GM21423 (cell line): ENCODE results near the gene ST6GALNAC2.

Source experiments
- ATAC-seq: cut with Tn5 transposase; IDR thresholded peaks from one replicate; pipeline ENCODE4 v1.9.1; 2021; ENCODE audit warnings: mild to moderate bottlenecking, moderate library complexity; ENCODE audit not compliant: unreplicated experiment

Gene ST6GALNAC2

DNA sequence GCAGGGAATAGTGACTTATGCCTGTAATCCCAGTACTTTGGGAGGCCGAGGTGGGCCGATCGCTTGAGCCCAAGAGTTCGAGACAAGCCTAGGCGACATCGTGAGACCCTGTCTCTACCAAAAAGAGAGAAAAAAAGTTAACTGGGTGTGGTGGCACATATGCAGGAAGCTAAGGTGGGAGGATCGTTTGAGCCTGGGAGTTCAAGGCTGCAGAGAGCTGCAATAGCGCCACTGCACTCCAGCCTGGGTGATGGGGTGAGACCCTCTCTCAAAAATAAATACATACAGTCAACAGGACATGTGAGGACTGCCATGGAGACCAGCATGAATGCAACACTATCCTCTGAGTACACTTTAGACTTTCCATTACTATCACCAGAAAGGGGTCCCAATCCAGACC, 15.4 kb upstream of the ST6GALNAC2 start:
- ATAC-seq = no peak

DNA sequence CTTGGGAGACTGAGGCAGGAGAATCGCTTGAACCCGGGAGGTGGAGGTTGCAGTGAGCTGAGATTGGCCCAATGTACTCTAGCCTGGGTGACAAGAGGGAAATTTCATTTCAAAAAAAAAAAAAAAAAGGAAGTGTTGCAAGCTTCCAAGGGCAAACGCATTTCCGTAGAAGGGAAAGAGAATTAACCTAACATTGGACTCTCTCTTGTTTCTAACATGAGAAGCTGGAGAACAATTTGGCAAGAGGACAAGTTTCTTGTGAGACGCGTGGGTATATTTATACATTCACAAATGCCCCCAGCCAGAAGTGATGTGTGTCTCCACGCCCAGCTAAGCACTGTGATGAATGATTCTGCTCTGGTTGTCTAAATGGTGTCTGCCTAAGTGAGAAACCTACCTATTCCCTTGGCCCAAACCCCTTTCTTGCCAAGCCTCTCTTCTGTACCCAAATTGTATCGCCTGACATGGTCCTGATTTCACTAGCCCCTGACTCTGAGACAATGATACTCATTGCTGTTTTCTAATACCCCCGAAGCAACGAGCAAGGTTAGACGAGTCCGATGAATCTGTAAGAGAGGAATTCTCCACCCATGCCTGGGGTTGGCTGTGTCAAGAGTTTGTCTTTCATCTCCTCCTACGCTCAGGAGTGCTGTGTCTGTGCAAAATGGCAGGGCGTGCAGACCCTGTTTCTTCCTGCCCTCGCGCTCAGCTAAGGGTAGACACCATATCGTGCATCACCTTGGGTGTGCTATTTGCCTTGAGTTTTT, 14.2 kb upstream of the ST6GALNAC2 start:
- no peak for ATAC-seq

DNA sequence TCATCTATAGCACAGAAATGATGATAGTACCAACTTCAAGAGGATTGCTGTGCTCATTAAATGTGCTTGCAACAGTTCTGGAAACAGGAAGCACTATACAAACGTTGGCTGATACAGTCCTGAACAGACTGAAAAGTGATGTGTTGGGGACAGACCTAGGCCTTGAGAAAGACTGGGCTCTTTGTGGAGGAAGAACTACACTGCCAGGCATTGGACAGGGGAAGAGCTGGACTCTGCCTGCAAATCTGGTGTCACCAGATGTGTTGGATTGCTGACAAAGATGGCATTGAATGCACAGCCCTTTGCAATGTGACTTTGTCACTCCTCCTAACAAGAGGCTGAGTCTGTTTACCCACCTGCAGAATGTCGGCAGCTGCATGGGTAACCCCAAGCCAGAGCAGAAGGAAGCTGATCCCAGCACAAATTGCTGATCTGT, 12.4 kb upstream of the ST6GALNAC2 start:
- ATAC-seq = no peak

DNA sequence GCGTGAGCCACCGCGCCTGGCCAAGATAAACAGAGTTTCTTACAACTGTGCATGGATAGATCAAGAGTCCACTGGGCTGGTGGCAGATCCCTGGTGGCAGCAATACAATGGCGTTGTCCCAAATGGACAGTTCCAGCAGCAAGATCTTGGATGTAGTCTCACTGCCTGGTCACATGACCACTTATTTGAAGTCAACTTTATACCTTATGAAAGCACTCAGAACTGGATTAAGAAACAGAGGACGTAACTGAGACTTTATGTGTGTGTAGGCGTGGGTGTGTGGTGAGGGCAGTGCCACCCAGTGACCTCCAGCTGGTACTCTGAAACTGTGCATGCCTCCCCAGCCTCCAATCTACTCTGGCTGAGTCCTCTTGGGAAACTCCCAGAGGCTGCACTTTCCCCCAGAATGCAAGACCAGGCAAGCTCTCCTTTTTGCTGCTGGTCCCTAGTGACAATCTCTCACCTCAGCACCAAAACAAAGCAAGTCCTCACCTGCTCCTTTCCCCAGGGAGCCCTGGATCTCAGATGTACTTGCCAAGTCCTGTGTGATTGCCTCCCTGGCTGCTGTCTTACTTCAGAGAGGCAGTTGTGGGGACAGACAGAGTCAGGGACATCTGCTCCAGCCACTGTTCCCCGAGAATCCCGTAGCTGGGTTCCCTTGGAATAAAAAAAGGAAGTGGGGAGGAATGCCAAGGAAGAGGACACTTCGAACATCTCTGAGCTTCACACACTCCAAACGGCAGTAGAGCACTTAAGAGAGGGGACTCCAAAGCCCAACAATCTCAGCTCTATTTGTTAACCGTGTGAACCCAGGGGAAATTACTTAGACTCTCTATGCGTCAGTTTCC, 11.7 kb upstream of the ST6GALNAC2 start:
- ATAC-seq = no peak

DNA sequence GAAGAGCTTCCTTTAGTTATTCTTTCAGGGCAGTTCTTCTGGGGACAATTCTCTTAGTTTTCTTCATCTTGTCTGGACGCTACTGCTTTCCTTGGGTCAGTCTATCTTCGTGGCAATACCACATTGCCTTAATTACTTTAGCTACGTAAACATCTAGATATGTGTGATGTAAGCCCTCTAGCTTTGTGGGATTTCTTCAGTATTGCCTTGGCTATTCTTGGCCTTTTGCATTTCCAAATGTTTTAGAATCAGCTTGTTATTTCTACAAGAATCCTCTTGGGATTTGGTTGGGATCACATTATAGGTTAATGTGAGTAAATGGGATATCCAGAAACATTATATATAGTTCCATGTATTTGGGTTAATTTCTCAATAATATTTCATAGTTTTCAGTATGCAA, 9.0 kb upstream of the ST6GALNAC2 start:
- ATAC-seq = no peak

DNA sequence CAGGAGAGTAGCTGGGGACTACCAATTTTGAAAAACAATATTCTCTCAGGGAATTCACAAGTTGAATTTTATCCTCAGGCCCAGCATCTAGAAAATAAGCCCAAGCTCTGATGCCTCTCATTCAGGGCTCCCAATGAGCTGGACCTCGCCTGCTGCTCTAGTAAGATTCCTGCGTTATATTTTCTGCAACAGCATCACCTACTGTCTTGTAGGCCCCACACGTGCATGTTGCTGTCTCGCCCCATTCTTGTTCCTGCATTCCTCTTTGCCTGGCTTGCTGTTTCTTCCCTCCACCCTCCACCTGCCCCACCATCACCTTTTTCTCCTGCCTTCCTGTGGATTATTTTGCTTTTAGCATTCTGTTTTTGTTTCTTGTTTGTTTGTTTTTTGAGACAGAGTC, 8.3 kb upstream of the ST6GALNAC2 start:
- no peak for ATAC-seq

DNA sequence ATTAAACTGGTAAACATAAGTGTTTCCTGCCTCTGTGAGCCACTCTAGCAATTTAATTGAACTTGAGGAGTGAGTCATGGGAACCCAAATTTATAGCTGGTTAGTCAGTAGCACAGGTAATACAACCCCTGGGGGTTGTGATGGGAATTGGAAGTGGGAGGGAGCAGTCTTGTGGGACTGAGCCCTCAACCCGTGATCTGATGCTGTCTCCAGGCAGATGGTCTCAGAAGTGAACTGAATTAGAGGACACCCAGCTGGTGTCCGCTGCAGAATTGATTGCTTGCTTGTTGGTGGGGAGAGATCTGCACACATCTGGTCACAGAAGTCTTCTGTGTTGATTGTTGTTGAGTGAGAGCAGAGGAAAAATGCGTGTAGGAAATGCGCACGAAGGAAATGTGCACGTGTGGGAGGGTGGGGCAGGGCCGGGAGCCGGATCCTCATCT, 7.7 kb upstream of the ST6GALNAC2 start:
- ATAC-seq = no peak

DNA sequence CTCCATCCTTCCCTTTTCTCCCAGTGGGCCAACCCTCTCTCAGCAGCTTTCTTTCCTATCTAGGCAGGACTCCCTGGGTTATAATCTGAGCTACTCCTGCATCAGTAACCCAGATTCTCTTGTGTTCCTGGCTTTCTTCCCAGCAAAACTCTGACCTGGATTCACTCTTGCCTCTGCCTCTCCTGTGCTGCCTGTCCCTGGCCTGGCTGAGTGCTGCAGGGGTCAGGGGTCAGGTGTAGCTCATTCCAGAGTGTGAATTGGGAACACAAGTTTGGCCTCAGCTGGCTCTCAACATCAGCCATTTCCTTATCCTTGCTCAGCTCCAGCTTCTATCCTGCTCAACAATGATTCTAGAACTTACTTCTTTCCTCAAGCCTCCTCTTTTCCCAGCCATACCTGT, 2.5 kb upstream of the ST6GALNAC2 start:
- no peak for ATAC-seq

DNA sequence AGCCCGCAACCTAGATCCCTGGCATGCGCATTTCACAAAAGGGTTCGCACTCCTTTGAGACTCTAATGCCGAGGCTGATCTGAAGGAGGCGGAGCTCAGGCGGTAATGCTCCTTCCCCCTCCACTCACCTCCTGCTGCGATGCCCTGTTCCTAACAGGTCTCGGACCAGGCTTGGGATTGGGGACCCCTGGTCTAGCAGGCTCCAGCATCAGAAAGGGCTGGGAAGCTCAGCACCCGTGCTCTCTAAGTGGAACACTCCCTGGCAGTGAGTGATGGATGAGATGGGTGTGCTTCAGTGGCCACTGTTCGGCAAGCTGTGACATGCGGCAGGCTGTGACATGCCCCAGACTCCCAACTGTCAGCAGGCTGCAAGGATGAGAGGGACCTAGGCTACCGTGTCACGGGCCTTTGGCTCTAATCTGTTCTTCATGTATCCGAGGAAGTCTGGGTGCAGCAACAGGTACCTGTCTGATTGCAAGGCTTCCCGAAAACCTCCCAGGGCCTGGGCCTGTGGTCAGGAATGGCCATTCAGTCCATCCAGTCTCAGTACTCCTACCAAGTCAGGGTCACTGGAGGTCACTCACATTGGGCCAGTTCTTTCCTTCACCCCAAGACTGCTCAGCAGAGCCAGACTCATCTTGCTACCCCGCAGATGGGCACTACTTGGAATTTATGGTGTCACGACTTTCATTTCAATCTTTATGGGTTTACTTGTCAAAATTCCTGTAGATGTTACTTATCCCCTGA, 1.3 kb upstream of the ST6GALNAC2 start:
- ATAC-seq = no peak

DNA sequence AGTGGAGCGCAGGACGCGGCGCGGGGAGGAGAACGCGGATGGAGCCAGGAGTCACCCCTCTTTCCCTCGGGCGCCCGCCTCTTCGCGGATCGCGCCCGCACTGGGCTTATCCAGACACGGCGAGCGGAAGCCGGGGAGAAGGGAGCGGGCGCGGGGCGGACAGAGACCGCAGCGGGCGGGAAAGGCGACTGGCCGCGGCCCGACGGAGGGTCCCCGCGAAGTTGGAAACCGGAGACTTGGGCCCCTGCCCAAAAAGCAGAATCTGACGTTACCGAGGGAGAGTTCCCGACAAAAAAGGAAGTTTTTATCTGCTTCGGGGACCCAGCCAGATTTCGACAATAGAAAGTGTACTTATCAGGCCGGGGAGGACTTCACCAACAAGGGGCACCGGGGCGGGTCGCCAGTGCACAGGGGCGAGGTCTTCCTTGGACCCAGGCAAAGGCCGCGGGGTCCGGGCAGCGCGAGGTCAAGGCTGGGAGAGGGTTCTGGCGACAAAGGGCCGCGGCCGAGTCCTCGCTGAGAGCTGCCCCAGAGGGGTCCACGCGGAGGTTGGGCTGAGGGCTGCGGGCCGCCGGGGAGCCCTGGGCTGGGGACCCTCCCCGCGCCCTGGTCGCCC, 519 bp downstream of the ST6GALNAC2 start:
- ATAC-seq = no peak

DNA sequence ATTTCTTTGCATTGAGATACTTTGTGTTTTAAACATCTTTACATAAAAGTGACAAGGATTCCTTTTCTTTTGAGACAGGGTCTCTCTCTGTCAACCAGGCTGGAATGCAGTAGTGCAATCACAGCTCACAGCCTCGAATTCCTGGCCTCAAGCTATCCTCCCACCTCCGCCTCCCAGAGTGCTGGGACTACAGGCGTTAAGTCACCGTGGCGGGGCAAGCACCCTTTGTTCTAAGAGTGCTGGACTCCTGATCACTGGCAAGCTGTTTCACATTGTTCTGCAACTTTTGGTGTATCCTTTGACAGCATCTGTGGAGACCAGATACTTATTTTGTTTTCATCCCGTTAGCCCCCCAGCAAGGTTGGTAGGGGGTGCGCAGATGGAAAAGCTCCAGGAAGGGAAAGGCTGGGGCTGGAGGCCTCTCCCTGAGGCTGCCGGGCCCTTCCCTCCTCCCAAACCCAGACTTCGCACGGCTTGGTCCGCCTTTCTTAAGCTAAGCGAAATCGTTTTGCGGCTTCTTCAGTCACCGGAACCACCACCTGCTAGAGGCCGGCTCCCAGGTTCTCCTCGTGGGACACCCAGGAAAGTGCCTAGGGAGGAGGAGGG, 1.1 kb downstream of the ST6GALNAC2 start:
- ATAC-seq = no peak

DNA sequence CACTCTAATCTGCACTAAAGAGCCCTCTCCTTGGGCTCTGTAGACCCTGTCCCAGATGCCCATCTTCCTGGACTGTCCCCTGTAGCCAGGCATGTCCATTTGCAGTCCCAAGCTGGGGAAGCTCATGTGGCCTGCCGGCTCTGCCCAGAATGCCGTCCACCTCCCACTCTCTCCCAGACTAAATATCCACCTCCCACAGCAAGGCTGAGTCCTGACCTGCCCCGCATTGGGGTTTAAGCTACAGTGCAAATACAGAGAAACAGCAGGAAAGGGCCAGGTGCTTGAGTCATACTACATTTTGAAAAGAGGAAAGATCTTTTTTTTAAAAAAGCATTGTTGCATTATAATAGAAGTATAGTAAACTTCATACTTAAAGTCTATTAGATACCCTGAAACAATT, 3.0 kb downstream of the ST6GALNAC2 start:
- ATAC-seq = no peak

DNA sequence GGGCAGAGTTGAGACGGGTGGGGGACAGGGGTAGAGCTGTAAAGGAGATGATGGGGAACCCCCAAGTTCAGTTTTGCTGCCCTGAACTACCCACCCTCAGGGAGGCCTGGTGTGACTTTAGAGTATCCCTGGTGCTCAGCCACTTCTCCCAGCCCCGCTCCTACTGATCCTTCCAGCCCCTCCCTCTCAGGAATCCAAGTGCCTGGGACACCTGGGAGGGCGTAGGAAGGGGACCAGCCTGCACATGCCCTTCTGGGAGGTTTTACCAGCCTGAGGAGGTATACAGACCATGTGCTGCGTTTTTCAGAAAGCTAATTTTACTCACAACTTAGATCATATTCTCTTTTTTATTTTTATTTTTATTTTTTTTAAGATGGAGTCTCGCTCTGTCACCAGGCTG, 4.1 kb downstream of the ST6GALNAC2 start:
- no peak for ATAC-seq

DNA sequence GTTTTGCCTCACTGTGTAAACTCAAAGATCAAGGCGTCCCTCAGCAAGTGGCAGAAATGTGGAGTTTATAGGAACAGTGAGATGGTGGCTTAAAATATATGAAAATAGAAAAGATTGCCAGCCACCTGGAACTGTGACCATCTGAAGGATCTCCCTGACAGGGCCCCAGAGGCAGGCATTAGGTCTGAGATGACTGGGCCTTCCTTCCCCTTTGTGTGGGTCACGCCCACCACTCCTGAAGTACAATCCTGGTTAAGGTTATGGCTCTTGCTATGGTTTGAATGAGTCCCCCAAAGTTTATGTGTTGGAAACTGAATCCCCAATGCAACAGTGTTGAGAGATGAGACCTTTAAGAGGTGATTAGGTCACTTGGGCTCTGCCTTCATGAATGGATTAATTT, 6.4 kb downstream of the ST6GALNAC2 start:
- ATAC-seq = no peak

DNA sequence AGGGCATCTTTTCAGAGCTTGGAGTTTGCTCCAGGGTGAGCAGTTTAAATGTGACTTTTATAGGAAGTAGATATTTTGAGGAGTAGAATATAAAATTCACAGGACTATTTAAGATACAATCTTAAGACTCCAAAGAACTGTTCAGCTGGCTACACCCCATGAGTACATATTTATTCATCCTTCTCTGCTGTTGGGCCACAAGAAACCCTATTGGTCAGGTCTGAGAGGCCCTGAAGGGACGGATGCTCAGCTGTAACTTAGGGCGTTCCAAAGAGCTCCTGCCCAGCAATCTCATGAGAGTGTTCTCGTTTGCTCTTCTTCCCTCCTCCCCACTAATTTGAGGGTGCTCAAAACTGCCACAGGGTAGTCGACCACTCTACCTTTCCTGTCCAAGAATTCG, 7.3 kb downstream of the ST6GALNAC2 start:
- no peak for ATAC-seq

DNA sequence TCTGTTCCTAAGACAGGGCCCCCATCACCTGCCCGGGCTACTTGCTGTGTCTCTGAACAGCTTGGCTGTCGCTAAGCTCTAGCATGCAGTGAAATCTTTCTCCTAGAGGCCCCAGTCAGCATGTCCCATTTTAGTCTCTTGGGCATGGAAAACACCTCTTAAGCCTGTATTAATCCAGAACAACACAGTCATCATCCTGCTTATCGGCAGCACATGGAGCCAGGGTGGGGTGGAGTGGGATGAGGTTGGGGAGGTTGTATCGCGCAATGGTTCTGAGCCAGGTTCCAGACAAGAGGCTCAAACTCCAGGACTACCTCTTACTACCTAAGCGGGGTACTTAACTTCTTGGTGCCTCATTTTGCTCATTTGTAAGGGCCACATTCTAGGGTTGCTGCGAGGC, 7.8 kb downstream of the ST6GALNAC2 start:
- no peak for ATAC-seq

DNA sequence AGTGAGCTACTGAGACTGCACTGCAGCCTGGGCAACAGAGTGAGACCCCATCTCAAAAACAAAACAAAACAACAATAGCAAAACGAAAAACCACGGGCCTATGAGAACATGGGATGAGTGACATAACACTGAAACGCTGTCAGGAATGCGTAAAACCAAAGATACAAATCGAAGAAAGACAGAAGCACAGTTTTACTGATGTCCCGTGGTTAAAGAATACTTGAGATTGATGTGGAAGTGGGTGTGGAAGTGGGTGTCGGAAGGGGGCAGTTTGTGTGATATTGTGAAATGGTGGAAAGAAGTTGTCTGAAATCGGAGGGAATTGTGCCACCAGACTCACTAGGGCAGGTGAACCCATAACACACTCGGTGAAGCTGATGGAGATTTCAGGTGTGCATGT, 9.5 kb downstream of the ST6GALNAC2 start:
- ATAC-seq = no peak

DNA sequence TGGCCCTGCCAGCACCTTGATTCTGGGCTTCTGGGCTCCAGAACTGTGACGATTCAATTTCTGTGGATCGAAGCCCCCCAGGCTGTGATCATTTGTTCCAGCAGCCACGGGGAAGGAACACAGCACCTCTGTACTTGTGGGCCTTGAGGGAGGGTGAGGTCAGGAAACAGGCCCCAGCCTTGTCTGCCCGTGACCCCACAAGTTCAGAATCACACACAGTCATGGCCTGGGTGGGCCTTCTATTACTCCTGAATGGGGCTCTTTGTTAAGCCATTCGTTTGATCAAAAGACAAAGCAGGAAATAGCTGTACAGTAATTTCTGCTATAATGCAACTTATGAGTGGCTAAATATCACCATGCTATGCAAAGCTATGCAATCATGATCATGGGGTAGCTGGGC, 10.1 kb downstream of the ST6GALNAC2 start:
- ATAC-seq = no peak

DNA sequence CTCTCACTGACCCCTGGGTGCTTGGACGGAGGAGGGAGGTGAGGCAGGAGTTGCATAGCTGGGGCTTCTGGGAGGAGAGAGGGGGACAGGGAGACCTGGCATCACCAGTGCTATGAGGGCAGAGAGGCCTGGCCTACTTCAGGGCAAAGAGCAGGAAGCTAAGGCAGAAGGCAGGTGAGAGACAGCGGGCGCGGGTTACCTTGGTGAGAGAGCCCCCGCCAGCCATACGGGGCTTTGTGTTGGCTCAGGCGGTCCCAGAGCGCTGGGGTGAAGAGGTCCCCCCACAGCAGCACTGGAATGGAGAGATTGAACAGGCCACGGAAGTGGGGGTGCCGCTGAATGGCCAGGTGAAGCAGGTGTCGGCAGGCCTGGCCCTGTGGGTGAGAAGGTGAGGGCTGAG, 11.5 kb downstream of the ST6GALNAC2 start:
- ATAC-seq = no peak

DNA sequence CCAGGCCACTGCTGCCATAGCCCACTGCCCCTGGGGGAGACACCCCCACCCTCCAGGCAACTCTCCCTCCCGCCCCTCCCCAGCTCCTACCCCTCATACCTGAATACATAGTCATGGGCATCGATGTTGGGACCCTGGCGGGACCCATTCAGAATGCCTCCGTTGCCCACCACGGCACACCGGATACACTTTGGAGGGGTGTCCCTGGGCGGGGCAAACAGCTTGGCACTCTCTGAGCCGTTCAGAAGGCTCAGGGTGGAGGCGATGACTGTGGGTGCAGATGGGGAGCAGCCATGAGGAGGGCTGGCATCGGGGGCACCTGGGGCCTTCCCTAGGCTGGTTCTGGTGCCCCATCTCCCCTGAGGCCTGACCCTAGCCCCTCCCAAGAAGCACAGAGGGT, 12.6 kb downstream of the ST6GALNAC2 start:
- no peak for ATAC-seq
